Upper lobe of right lung (tissue), 1 donor: ENCODE measurements around the gene C14orf132. TPM values are rescaled to one million over a fixed set of nuclear protein-coding genes. Genes with fewer than 3 reads are reported as not detected.

Experiments used
- ATAC-seq: fragments of 200-7000 bp; cut with Tn5 transposase; one replicate; pipeline ENCODE4 v1.9.1; 2020; ENCODE audit warnings: mild to moderate bottlenecking, moderate library complexity
- DNase-seq: peaks from one replicate; pipeline ENCODE4 v3.0.0-alpha.2; 2020
- H3K27ac ChIP-seq: fragments of 200-600 bp; one replicate; pipeline ENCODE4 v1.8.0; 2022
- H3K27me3 ChIP-seq: fragments of 200-600 bp; one replicate; pipeline ENCODE4 v1.8.0; 2022; ENCODE audit warnings: mild to moderate bottlenecking
- H3K36me3 ChIP-seq: fragments of 200-600 bp; one replicate; pipeline ENCODE4 v1.8.0; 2022
- H3K4me1 ChIP-seq: fragments of 200-600 bp; one replicate; pipeline ENCODE4 v1.8.0; 2022
- H3K4me3 ChIP-seq: fragments of 200-600 bp; one replicate; pipeline ENCODE4 v1.8.0; 2022; ENCODE audit warnings: mild to moderate bottlenecking
- H3K9me3 ChIP-seq: fragments of 200-600 bp; one replicate; pipeline ENCODE4 v1.8.0; 2022
- CTCF ChIP-seq: fragments of 200-600 bp; IDR thresholded peaks from one replicate; pipeline ENCODE4 v1.8.0; 2022; ENCODE audit warnings: antibody characterized with exemption
- intact Hi-C: fragments of 100-400 bp; cut with DNase I; formaldehyde crosslinking; loops from one replicate; pipeline ENCODE4 v1.11.0; 2022
- total RNA-seq: library from RNA; stranded (reverse); fragmentation: NEBNext Ultra II Directional; extraction: Animal tissue kit (Norgen Biotek cat#: 25700); gene quantifications from one replicate; pipeline ENCODE4 v1.2.1, GENCODE V29; 2021
- donor health status: DM: no; HTN: yes; CAD: no; lungs with severe emphysema.

C14orf132 gene
- total RNA-seq, 1 donor from 2014 or later = 63.1 TPM

GRCh38 chr14:96017882-96018281 lies 21.3 kb upstream of the C14orf132 start:
- DNase-seq = no peak
- no peak overlapping the region for H3K4me3 ChIP-seq
- no peaks in the 10 kb centered on the region for H3K27me3 ChIP-seq
- no peaks in the 10 kb centered on the region for H3K9me3 ChIP-seq
- intact Hi-C loops = no loop called here
- no peak overlapping the region for H3K27ac ChIP-seq
- H3K4me1 ChIP-seq = no peaks in the 10 kb centered on the region
- TF ChIP-seq CTCF = no peak
- ATAC-seq = no peak
- no peaks in the 10 kb centered on the region for H3K36me3 ChIP-seq

- Histone ChIP-seq H3K4me1 (peaks cover 7% of the 10 kb centered on the region), H3K27ac (no peak overlapping the region), H3K36me3 (no peaks in the 10 kb centered on the region), H3K9me3 (no peaks in the 10 kb centered on the region), H3K4me3 (no peak overlapping the region), H3K27me3 (no peaks in the 10 kb centered on the region)
- DNase-seq (no peak), ATAC-seq (no peak)
- no peak for TF ChIP-seq CTCF
- intact Hi-C loops = no loop called here
Measured at GRCh38 chr14:96027431-96028355, 11.5 kb upstream of the C14orf132 start.

- Histone ChIP-seq H3K4me3 (no peak overlapping the region), H3K27ac (peak overlapping the region; percentile 79), H3K27me3 (no peaks in the 10 kb centered on the region), H3K9me3 (no peaks in the 10 kb centered on the region), H3K4me1 (peaks cover 7% of the 10 kb centered on the region), H3K36me3 (no peaks in the 10 kb centered on the region)
- no peak for TF ChIP-seq CTCF
- ATAC-seq (peak; percentile 57), DNase-seq (no peak)
- intact Hi-C loops = no loop called here
Measured at GRCh38 chr14:96029089-96029645, 10.0 kb upstream of the C14orf132 start.

- H3K9me3 ChIP-seq = no peaks in the 10 kb centered on the region
- H3K4me3 ChIP-seq = no peak overlapping the region
- no peaks in the 10 kb centered on the region for H3K27me3 ChIP-seq
- H3K27ac ChIP-seq = peak overlapping the region; percentile 79
- ATAC-seq (peak; percentile 92), DNase-seq (peak; percentile 85)
- no peaks in the 10 kb centered on the region for H3K36me3 ChIP-seq
- no peak for TF ChIP-seq CTCF
- intact Hi-C loops = no loop called here
- peaks cover 7% of the 10 kb centered on the region for H3K4me1 ChIP-seq
Measured at GRCh38 chr14:96030108-96030760, 8.9 kb upstream of the C14orf132 start.

- Histone ChIP-seq H3K9me3 (no peaks in the 10 kb centered on the region), H3K36me3 (no peaks in the 10 kb centered on the region), H3K27me3 (no peaks in the 10 kb centered on the region), H3K4me1 (peaks cover 7% of the 10 kb centered on the region), H3K27ac (no peak overlapping the region), H3K4me3 (no peak overlapping the region)
- TF ChIP-seq CTCF = no peak
- ATAC-seq = no peak
- no peak for DNase-seq
- intact Hi-C loops = no loop called here
Measured at GRCh38 chr14:96031691-96032090, 7.5 kb upstream of the C14orf132 start.
